GM19238 (cell line): ENCODE results near the gene BANP.

Source experiments
- DNase-seq: peaks from one replicate; pipeline ENCODE4 v3.0.0; 2011; ENCODE audit warnings: low spot score; ENCODE audit not compliant: insufficient read length

Gene BANP

GRCh38 chr16:87948735-87949070 is 2.5 kb upstream of the BANP start:
- no peak for DNase-seq

- DNase-seq: no peak
These were observed 2.0 kb upstream of the BANP start for GRCh38 chr16:87949071-87949744.

DNA sequence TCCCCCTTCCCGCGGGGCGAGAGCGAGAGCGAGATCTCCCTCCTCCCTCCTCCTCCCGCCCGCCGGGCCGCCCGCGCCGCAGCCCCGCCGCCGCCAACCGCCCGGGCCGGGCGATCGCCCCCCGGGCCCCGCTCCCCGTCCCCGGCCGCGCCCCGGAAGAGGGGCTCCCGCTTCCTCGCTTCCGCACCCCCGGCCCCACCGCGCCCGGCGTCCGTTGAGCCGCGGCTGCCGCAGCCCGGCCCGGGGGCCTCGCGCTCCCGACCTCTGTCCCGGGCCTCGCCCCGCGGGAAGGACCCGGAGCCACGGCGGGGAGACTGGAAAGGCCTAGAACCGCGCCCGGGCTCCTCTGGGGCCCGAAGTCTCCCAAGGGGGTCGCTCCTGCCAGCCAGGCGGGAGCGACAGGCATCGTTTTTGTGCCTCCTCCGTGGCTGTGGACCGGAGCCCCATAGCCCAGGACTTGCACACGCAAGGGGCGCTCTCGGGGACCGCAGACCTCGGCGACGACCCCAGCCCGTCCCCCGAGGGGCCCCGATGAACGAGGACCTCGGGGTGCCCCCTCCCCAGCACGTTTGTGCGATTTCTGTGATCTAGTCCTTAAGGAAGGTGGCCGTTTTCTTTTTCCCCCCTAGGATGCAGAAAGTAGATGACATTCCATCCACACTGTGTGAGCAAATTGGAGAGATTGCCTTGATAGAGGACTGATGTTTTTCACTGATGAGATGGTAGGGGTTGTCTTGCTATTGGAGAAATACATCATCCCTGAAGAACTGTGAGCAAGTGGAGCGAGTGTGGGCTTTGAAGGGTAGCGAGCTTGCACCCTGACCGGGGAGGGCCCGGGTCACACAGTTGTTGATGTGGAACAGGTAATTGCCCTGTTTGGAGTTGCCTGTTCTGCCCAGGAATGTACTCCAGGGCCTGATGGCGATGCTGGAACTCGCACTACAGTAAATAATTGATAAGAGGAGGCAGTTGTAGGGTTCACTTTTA is 611 bp downstream of the BANP start:
- no peak for DNase-seq

- no peak for DNase-seq
These were observed 1.5 kb downstream of the BANP start for GRCh38 chr16:87952751-87953150.

DNA sequence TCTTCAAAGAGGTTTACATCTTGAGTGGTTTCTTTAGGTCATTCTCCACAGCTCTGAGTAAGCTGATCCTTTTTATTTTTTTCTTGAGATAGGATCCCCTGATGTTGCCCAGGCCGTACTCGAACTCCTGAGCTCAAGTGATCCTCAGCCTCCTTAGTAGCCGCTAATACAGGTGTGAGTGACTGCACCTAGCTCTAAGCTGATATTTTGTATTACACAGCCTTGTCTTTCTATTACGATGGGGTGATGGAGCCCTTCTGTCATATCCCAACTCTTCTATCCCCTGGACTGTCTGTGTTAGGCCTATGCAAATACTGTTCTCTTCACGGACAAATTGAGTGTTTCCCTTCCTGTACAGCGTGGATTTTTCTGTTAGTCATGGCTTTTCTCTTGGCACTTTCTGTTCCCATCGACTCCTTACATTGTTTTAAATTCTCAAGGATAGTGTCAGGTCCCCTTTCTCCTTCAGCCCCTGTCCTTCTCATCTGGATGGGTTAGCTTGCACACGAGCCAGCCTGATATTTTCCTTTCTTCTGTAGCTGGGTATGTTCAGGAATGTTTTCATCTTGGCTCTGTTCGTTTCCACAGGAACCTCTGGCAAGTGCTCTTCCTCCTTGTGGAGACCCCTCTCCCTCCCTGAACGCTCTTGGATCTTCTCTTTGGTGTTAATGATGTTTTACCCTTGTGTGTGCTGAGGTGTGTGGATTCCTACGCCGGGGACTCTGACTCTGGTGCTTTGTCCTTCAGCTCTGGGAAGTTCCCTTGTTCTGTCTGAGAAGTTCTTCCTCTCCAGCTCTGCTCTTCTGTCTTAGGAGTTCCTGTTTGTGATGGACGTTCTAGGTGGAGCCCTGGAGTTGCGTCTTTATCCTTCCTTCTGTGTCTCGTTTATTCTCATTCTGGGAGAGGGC is 2.3 kb downstream of the BANP start:
- DNase-seq: no peak

DNA sequence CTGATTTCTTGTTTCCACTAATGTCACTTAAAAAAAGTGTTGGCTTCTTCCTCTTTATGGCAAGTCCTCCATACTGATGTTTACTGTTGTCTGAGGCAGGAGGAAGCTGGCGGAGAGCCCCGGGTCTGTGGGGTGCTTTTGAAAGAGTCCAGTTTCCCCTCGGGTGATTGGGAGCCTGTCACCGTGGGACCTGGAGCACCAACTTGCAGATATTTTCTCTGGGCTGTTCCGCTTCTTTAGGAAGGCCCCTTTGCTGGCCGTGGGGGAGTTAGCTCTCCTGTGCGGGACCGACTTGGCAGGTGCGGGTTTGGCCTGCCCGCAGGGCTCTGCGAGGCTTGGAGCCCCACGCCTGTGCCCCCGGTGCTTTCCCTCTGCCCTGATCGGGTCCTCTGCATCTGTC is 3.1 kb downstream of the BANP start:
- DNase-seq: no peak

DNA sequence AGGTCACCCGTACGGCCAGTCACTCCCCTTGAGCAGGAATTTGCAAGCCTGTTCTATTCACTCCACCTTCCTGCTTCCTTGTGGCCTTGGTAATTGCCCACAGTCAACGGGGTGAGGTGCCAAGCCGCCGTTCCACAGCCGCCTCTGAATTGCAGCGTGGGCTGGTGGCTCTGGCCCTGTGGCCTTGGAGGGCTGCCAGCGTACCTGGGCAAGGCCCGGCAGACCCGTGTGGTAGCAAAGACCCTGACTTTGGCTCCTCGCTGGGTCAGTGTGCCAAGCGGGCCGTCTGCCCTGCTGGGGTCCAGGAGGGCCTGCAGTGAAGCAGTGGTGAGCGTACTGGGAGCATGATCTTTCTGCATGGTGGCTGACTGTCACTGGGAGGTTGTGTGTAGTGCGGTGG is 3.6 kb downstream of the BANP start:
- no peak for DNase-seq

- DNase-seq: no peak
These were observed 4.3 kb downstream of the BANP start for GRCh38 chr16:87955302-87956097.

DNA sequence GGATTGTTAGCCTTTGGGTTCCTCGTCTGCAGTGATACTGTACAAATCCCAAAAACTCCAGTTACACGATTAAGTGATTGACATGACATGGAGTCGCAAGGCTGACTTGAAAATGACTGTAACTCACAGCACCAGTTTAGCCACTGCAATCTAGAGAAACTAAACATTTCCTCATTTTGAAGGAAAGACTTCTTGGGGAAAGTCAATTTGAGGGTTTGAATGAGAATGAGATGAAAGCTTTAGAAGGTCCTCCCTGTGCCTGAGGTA is 4.8 kb downstream of the BANP start:
- no peak for DNase-seq

GRCh38 chr16:87956365-87957231 is 5.4 kb downstream of the BANP start:
- peak; percentile 58 for DNase-seq

GRCh38 chr16:87957296-87958094 is 6.3 kb downstream of the BANP start:
- DNase-seq: no peak

GRCh38 chr16:87958632-87959031 is 7.4 kb downstream of the BANP start:
- DNase-seq: no peak

GRCh38 chr16:87959391-87959990 is 8.3 kb downstream of the BANP start:
- no peak for DNase-seq

DNA sequence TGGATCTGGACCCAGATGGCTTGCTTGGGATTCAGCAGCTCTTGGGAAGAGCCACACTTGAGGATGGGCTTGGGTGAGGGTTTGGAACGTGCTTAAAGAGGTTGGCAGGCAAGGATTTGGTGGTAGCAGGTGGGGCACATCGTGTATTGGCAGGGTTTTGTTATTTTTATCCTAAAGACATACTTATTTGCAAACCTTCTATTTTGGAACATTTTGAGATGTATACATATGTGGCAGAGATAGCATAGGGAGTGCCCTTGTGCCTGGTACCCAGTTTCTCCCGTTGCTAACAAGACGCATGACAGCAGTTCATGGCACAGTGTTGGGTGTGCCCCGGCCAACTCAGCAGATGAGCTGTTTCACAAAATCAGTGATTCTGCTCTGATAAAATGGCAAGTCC is 9.1 kb downstream of the BANP start:
- no peak for DNase-seq

DNA sequence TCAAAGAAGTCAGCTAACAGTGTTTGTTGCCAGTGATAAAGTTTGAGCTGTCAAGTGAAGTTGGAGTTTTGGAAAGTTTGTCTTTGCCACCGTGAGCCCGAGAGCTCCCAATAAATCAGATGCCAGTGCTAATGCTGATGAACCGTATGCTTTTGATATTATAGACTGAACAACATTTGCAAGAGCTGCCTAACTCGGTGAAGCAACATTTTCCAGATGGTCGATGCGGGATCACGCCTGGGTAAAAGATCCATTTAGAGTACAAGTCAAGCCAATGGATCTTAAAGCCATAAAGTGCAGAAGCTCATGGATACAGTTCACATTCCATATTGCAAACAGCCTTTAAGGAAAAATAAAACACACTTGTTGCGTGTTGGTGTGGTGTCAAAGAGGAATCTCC is 9.6 kb downstream of the BANP start:
- DNase-seq: no peak

DNA sequence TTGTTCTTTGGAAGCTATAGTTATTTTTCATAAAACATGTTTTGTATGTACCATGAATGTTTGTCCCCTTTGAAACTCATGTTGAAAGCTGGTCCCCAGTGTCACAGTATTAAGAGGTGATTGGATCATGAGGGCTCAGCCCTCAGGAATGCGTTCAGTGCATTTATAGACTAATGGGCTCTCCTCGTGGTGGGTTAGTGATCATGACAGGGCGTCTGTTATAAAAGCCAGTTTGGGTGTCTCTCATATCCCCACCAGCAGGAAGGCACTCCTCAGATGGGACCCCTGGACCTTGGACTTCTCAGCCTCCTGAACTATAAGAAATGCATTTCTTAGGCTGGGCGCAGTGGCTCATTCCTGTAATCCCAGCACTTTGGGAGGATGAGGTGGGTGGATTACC is 10.4 kb downstream of the BANP start:
- no peak for DNase-seq

GRCh38 chr16:87963400-87963799 is 12.2 kb downstream of the BANP start:
- no peak for DNase-seq

DNA sequence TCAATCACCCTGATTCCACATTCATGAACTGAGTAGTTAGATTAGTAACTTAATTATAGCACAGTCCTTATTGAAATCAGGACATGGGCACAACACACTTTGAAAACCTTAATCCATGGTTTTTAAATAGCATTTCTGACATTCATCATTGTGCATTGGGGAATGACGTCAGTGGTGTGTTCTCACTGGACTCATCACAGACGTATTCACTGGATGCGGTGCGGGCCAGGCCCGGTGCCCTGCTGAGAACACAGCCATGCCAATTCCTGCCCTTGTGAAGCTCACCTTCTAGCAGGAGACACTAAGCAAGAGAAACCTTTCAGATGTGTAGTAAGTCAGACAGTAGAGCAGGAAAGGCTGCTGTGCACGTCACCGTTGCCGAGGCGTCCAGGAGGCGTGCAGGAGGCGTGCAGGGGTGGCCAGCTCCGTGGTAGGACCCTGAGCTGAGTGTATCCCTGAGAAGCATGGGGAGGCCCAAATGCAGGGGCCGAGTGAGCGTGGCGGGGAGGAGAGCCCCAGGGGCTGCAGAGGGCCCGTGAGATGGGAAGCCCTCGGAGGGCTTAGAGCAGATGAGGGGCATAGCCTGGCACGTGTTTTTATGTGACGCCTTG is 12.9 kb downstream of the BANP start:
- DNase-seq: no peak

DNA sequence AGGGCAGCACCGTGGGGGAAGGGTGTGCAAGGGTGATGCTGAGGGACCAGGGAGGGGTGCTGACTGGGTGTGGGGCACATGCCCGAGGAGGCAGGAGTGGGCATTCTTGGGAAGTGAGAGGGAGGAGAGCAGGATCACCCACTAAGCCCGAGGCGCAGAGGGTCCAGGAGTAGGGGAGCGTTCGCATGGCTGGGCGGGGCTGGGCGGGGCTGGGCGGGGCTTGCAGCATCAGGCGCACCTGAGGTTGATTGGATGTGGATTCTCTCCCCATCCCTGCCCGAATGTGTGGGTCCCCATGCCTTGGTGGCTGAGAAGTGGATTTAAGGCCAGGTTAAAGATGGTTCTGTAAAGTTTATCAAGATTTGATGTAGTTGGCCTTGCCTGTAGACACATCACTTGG is 14.2 kb downstream of the BANP start:
- DNase-seq: no peak
